Central memory CD8-positive, alpha-beta T cell (primary cell): ENCODE data around the gene BSPRY.

Experiments
- ATAC-seq: fragments of 150-1000 bp; cut with Tn5 transposase; replicated peaks from 2 replicates; pipeline ENCODE4 v1.10.0; 2022; ENCODE audit warnings: mild to moderate bottlenecking, moderate FRiP score, moderate number of reproducible peaks; ENCODE audit not compliant: poor library complexity, severe bottlenecking; ENCODE audit errors: extremely low read depth
- DNase-seq, 2 donors: peaks; one replicate each; pipeline ENCODE4 v3.0.0; 2021; ENCODE audit warnings: low spot score in 2 of 2
- H3K27ac Mint-ChIP-seq: one replicate; pipeline ENCODE4 v1.8.0; 2022; ENCODE audit warnings: low read depth, mild to moderate bottlenecking, moderate library complexity, mixed read lengths
- H3K27me3 Mint-ChIP-seq: one replicate; pipeline ENCODE4 v1.8.0; 2022; ENCODE audit warnings: mixed read lengths
- H3K36me3 Mint-ChIP-seq: one replicate; pipeline ENCODE4 v1.8.0; 2022; ENCODE audit warnings: mild to moderate bottlenecking, moderate library complexity, mixed read lengths; ENCODE audit not compliant: insufficient read depth
- H3K4me1 Mint-ChIP-seq: one replicate; pipeline ENCODE4 v1.8.0; 2022; ENCODE audit warnings: mixed read lengths
- H3K4me3 Mint-ChIP-seq: one replicate; pipeline ENCODE4 v1.8.0; 2022; ENCODE audit warnings: mild to moderate bottlenecking, moderate library complexity, mixed read lengths
- H3K9me3 Mint-ChIP-seq: one replicate; pipeline ENCODE4 v1.8.0; 2022; ENCODE audit warnings: mixed read lengths

BSPRY gene

DNA sequence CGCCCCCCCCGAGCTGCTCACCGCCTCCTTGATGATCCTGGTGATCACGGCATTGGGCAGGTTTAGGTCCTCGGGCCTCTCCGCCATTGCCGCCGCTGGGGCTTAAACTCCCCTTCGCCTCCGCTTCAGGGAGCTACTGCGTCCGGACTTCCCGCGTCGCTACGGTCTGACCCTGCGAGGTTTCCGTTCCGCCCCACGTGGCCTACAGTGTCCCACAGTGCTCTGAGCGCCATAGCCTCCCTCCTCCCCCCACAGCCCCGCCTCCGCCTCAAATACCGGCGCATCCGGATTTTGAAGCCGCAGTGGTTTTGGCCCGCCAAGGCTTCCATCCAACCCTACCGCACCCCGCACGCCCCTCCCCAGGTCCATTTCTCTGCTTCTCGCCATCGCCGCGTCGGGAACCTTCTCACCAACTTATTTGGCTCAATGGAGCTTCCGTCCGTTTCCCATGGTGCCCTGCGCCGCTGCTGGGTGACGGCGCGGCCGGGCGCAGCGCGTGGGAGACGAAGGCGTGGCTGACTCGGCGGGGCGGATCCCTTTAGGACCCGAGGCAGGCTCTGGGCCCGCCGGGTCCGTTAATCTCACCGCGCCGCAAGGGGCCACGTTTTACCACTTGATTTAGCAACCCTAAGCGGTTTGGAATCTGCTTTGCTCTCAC, 61.0 kb downstream of the BSPRY start, which contains the start of the genes C9orf43 and POLE3:
Gene C9orf43, plus strand, starts transcription at position 541 of the 658 bp plus-strand sequence. CDS start 2,747 bp downstream, outside the sequence.
Gene POLE3, minus strand, starts transcription at position 469 of the 658 bp plus-strand sequence. Its CDS starts 382 bp downstream, at position 87.
- DNase-seq (peak; percentile 91 to 93), ATAC-seq (peak; percentile 91)
- no peaks in the 10 kb centered on the region for H3K9me3 Mint-ChIP-seq
- H3K4me1 Mint-ChIP-seq: peaks cover 34% of the 10 kb centered on the region
- H3K27me3 Mint-ChIP-seq: no peaks in the 10 kb centered on the region
- peak within 1 kb of the TSS; percentile 96 for H3K27ac Mint-ChIP-seq
- H3K36me3 Mint-ChIP-seq: peaks cover 22% of the 10 kb centered on the region
- H3K4me3 Mint-ChIP-seq: peak within 1 kb of the TSS; percentile 99

DNA sequence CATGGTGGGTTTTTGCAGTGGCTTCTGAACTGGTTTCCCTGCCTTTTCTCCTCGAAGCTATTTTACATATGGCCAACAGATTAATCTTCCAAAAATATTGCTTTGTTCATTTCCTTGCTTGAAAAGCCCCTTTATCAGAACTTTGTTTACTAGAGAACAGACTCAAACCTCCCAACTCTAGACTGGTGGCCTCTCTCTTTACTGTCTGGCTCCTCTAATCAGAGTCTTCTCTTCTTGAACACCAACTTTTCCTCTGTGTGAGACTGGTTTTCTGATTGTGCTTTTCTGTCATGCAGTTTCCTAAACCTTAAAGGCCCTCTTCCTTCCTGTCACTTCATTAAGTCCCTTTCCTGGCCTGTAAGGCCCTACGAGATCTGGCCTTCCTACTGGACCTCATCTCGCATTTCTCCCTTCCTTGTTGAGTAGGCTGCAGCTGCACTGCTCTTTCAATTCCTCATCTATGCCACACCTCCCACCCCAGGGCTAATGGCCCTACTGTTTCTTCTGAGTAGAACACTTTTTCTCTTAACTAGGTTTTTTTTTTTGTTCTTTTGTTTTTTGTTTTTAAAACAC, 66.9 kb downstream of the BSPRY start:
- DNase-seq (no peak), ATAC-seq (no peak)
- no peaks in the 10 kb centered on the region for H3K9me3 Mint-ChIP-seq
- H3K4me1 Mint-ChIP-seq: no peaks in the 10 kb centered on the region
- no peaks in the 10 kb centered on the region for H3K27me3 Mint-ChIP-seq
- H3K36me3 Mint-ChIP-seq: no peaks in the 10 kb centered on the region
- no peak overlapping the region for H3K4me3 Mint-ChIP-seq
- no peak overlapping the region for H3K27ac Mint-ChIP-seq

DNA sequence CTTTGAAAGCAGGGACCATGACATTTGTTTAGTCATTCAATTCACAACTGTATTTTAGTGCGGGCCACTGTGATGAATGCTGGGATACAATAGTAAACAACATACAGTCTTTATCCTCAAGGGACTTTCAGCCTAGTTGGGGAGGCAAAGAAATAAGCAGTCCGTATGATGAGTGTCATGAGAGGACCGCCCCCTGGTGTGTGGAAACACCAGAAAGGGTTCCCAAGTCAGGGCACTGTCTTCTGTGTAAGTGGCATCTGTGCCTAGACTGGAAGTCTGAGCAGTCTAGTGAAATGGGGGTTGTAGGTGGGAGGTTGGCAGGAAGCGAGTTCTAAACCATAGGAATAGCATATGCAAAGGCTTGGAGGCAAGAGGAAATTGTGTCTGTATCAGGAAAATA, 68.0 kb downstream of the BSPRY start:
- no peaks in the 10 kb centered on the region for H3K36me3 Mint-ChIP-seq
- no peaks in the 10 kb centered on the region for H3K27me3 Mint-ChIP-seq
- H3K9me3 Mint-ChIP-seq: no peaks in the 10 kb centered on the region
- DNase-seq: no peak
- no peaks in the 10 kb centered on the region for H3K4me1 Mint-ChIP-seq
- no peak for ATAC-seq
- H3K4me3 Mint-ChIP-seq: no peak overlapping the region
- no peak overlapping the region for H3K27ac Mint-ChIP-seq
